Esophagus squamous epithelium (tissue), 5 donors: Measurements from ENCODE around the gene SNX14. TPM values are rescaled to one million over a fixed set of nuclear protein-coding genes. Genes with fewer than 3 reads are reported as not detected.

Source experiments
- DNase-seq: peaks from one replicate; lab custom pipeline; 2025; lab: John Stamatoyannopoulos, UW
- H3K27ac ChIP-seq, 4 donors: fragments of 200-600 bp; sonication (generic); one replicate each; pipeline ENCODE4 v1.5.1; 2016 to 2019; ENCODE audit warnings: mild to moderate bottlenecking in 1 of 4
- H3K27me3 ChIP-seq, 4 donors: fragments of 200-600 bp; sonication (generic); 1 replicate in 3 of 4; 2 replicates in 1 of 4; pipeline versions ENCODE4 v1.5.1 to v1.6.0; 2017 to 2021; ENCODE audit warnings: antibody characterized with exemption in 1 of 4
- H3K36me3 ChIP-seq, 3 donors: fragments of 200-600 bp; sonication (generic); one replicate each; pipeline ENCODE4 v1.5.1; 2016 to 2019
- H3K4me1 ChIP-seq, 3 donors: fragments of 200-600 bp; sonication (generic); one replicate each; pipeline ENCODE4 v1.5.1; 2017 to 2019
- H3K4me3 ChIP-seq, 4 donors: fragments of 200-600 bp; sonication (generic); 1 replicate in 3 of 4; 2 replicates in 1 of 4; pipeline ENCODE4 v1.5.1; 2016 to 2019; ENCODE audit warnings: mild to moderate bottlenecking in 2 of 4, moderate library complexity in 1 of 4
- H3K9me3 ChIP-seq, 3 donors: fragments of 200-600 bp; sonication (generic); one replicate each; pipeline ENCODE4 v1.5.1; 2016 to 2019
- POLR2A ChIP-seq, 4 donors: fragments of 450-650 bp; IDR thresholded peaks; one replicate each; pipeline ENCODE4 v1.6.1; 2017; ENCODE audit warnings: antibody characterized with exemption in 4 of 4, mild to moderate bottlenecking in 4 of 4, moderate library complexity in 3 of 4
- WGBS, 2 donors: methylation state at CpG; one replicate each; pipeline ENCODE4 v1.1.5; 2018; 5-methylcytosine and 5-hydroxymethylcytosine counted together
- intact Hi-C: fragments of 100-400 bp; cut with DNase I; formaldehyde crosslinking; loops from one replicate; pipeline ENCODE4 v1.15.0; 2022
- total RNA-seq, 4 donors: library from RNA; depleted of rRNA; stranded (reverse); fragments of >200 nt; gene quantifications; one replicate each; pipeline ENCODE4 v1.1.0, GENCODE V29; 2016
- TF ChIP-seq, protein P1 (sequence below), 6 experiments: fragments of 450-650 bp in 4 of 6; fragments of 200-600 bp in 2 of 6; sonication (generic) in 2 of 6; IDR thresholded peaks; one replicate each; pipeline ENCODE4 v1.5.1; 2016 to 2019; ENCODE audit warnings: antibody characterized with exemption in 6 of 6, mild to moderate bottlenecking in 4 of 6, moderate library complexity in 4 of 6
- donor health status: DM: yes; HTN: yes; CAD: no.

The SNX14 gene
- total RNA-seq, 4 donors from 2014 or later = 40.5 to 52.3 (median 46.2) TPM

DNA sequence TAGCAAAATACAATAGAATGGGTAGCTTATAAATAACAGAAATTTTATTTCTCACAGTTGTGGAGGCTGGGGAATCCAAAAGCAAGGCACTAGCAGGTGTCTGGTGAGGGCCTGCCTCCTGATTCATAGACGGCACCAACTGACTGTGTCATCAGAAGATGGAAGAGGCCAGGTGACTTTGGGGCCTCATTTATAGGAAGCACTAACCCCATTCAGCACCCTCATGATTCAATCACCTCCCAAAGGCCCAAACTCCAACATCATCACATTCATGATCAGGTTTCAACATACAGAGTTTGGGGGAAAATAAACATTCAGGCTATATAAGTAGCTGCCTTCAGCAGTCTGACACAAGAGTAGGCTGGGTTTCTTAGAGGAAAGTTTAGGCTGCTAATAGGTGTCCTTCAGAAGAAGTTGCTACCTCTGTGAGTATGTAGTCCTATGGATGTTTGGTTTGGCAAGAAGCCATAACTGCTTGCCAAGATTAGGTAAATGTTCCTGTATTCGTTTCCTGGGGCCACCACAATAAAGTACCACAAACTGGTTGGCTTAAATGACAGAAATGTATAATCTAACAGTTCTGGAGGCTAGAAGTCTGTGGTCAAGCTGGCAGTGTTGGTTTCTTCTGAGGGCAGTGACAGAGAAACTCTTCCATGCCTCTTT, 94.9 kb downstream of the SNX14 start:
- no peaks in the 10 kb centered on the region for H3K4me1 ChIP-seq
- no peaks in the 10 kb centered on the region for H3K27me3 ChIP-seq
- intact Hi-C loops = no loop called here
- H3K36me3 ChIP-seq = peaks cover 0 to 26% (median 0%) of the 10 kb centered on the region in 3 donors
- no peak overlapping the region for H3K4me3 ChIP-seq
- WGBS, 2 donors = 50 to 61% methylated on average over 2 of the region's 2 CpGs
- TF ChIP-seq, protein P1, sequence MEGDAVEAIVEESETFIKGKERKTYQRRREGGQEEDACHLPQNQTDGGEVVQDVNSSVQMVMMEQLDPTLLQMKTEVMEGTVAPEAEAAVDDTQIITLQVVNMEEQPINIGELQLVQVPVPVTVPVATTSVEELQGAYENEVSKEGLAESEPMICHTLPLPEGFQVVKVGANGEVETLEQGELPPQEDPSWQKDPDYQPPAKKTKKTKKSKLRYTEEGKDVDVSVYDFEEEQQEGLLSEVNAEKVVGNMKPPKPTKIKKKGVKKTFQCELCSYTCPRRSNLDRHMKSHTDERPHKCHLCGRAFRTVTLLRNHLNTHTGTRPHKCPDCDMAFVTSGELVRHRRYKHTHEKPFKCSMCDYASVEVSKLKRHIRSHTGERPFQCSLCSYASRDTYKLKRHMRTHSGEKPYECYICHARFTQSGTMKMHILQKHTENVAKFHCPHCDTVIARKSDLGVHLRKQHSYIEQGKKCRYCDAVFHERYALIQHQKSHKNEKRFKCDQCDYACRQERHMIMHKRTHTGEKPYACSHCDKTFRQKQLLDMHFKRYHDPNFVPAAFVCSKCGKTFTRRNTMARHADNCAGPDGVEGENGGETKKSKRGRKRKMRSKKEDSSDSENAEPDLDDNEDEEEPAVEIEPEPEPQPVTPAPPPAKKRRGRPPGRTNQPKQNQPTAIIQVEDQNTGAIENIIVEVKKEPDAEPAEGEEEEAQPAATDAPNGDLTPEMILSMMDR (IDR thresholded peaks at IDR 0.05) = no peak
- no peak for TF ChIP-seq POLR2A (IDR thresholded peaks at IDR 0.05)
- H3K27ac ChIP-seq = no peak overlapping the region
- peaks cover 0 to 7% (median 0%) of the 10 kb centered on the region in 3 donors for H3K9me3 ChIP-seq
- DNase-seq = no peak

DNA sequence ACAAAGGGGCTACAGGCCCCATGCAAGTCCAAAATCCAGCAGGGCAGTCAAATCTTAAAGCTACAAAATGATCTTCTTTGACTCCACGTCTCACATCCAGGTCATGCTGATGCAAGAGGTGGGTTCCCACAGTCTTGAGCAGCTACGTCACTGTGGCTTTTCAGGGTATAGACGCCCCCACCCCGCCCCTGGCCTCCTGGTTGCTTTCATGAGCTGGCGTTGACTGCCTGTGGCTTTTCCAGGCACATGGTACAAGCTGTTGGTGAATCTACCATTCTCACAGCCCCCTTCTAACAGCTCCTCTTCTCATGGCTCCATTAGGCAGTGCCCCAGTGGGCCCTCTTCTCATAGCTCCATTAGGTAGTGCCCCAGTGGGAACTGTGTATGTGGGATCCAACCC, 96.8 kb downstream of the SNX14 start:
- no peaks in the 10 kb centered on the region for H3K4me1 ChIP-seq
- 79 to 96% methylated on average over 5 of the region's 5 CpGs for WGBS, 2 donors

DNA sequence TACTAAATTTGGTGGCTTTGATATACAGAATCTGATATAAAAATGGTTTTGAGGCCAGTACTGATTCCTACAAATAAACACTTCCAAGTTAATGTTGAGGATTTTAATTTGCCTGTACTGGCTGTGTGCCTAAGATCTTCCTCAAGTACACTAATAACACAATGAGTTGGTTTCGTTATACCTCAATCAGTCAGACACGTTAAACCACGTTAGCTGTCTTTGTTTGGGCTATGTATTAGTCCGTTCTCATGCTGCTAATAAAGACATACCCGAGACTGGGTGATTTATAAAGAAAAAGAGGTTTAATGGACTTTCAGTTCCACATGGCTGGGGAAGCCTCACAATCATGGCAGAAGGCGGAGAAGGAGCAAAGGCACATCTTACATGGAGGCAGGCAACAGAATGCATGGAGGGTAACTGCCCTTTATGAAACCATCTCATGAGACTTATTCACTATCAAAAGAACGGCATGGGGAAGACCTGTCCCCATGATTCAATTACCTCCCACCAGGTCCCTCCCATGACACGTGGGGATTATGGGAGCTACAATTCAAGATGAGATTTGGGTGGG, 97.6 kb downstream of the SNX14 start:
- Histone ChIP-seq H3K4me1 (no peaks in the 10 kb centered on the region), H3K4me3 (no peak overlapping the region), H3K9me3 (peaks cover 0 to 7% (median 0%) of the 10 kb centered on the region in 3 donors), H3K27me3 (no peaks in the 10 kb centered on the region), H3K36me3 (no peaks in the 10 kb centered on the region), H3K27ac (no peak overlapping the region)
- no peak for DNase-seq
- WGBS, 2 donors = 54 to 75% methylated on average over 8 of the region's 8 CpGs
- intact Hi-C loops = no loop called here
- TF ChIP-seq, protein P1 (IDR thresholded peaks at IDR 0.05) = no peak
- no peak for TF ChIP-seq POLR2A (IDR thresholded peaks at IDR 0.05)

More for the DNA sequence above, 96.8 kb downstream of the SNX14 start:
- Histone ChIP-seq H3K9me3 (peaks cover 0 to 7% (median 0%) of the 10 kb centered on the region in 3 donors), H3K27ac (no peak overlapping the region), H3K36me3 (peaks cover 0 to 8% (median 0%) of the 10 kb centered on the region in 3 donors), H3K27me3 (no peaks in the 10 kb centered on the region), H3K4me3 (no peak overlapping the region)
- intact Hi-C loops = no loop called here
- no peak for DNase-seq
- TF ChIP-seq, protein P1 (IDR thresholded peaks at IDR 0.05) = no peak
- no peak for TF ChIP-seq POLR2A (IDR thresholded peaks at IDR 0.05)

DNA sequence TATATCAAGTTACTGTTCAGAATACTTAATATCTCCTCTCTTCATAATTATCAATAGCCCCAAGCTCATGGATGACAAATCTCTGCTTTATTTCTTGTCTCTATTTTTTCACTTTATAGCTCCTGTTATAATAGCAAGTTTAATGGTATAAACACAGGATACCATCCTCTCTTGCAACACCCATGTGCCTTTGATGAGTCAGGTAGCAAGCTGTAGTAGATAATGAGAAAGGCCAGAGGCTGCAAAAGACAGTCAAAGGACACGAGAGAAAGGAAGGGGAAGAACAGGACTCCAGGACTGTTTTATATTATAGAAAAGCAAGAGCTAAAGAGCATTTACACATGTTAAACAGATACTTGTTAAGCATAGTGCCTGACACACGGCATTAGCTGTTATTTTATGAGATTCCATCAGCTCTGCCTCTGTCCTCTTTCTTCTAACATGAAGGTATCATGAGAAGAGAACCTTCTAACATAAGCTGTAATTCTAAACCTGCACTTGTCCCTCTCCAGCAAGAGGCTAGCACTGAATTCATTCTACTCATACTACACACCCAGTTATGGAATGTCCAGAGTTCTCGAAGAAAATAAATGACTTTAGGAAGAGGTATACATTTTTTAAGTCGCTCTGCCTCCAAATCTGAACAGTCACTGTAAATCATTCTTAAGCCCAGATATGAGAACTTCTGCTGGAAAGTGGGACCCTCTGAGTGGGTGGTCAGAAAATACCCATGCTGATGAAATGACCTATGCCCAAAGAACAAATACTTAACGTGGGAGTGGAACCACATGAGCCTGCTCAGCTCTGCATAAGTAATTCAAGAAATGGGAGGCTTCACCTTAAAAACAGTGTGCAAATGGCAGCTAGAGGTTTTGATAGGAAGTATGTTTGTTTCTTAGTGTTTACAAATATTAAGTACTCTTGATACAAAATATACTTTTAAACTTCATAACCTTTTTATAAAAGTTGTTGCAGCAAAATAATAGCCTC, 98.8 kb downstream of the SNX14 start:
- WGBS, 2 donors = 59 to 64% methylated on average over 5 of the region's 5 CpGs
- intact Hi-C loops = no loop called here
- H3K36me3 ChIP-seq = no peaks in the 10 kb centered on the region
- H3K27me3 ChIP-seq = no peaks in the 10 kb centered on the region
- TF ChIP-seq POLR2A (IDR thresholded peaks at IDR 0.05) = no peak
- TF ChIP-seq, protein P1 (IDR thresholded peaks at IDR 0.05) = no peak
- no peaks in the 10 kb centered on the region for H3K4me1 ChIP-seq
- H3K27ac ChIP-seq = no peak overlapping the region
- H3K9me3 ChIP-seq = peaks cover 0 to 7% (median 0%) of the 10 kb centered on the region in 3 donors
- H3K4me3 ChIP-seq = no peak overlapping the region
- DNase-seq = no peak
